Measurements from ENCODE around the gene TM4SF18. TPM values are rescaled to one million over a fixed set of nuclear protein-coding genes. Genes with fewer than 3 reads are reported as not detected.
A peak's percentile ranks its signal among the peaks of the same experiment; 100 is the strongest.

Gene TM4SF18
- total RNA-seq, 1 donor from 2014 or later, result 1.4 TPM

DNA sequence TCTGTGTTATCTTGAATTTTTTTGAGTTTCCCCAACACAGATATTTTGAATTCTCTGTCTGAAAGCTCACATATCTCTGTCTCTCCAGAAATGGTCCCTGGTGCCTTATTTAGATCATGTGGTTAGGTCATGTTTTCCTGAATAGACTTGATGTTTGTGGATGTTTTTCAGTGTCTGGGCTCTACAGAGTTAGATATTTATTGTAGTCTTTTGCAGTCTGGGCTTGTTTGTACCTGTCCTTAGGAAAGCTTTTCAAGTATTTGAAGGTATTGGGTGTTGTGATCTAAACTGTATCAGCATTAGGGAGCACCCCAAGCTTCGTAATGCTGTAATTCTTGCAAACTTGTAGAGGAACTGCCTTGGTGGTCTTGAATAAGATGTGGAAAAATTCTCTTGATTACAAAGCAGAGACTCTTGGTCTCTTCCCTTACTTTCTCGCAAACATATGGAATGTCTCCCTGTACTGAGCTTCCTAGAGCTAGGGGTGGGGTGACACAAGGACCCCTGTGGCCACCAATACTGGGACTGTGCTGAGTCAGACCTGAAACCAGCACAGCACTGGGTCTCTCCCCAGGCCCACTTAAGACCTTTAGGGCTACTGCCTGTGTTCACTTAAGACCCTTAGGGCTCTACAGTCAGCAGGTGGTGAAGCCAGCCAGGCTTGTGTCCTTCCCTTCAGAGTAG, 26.5 kb downstream of the TM4SF18 start:
- no peak overlapping the region for H3K4me3 ChIP-seq (ENCODE audit: low read depth, low read length)
- TF ChIP-seq, protein P1, sequence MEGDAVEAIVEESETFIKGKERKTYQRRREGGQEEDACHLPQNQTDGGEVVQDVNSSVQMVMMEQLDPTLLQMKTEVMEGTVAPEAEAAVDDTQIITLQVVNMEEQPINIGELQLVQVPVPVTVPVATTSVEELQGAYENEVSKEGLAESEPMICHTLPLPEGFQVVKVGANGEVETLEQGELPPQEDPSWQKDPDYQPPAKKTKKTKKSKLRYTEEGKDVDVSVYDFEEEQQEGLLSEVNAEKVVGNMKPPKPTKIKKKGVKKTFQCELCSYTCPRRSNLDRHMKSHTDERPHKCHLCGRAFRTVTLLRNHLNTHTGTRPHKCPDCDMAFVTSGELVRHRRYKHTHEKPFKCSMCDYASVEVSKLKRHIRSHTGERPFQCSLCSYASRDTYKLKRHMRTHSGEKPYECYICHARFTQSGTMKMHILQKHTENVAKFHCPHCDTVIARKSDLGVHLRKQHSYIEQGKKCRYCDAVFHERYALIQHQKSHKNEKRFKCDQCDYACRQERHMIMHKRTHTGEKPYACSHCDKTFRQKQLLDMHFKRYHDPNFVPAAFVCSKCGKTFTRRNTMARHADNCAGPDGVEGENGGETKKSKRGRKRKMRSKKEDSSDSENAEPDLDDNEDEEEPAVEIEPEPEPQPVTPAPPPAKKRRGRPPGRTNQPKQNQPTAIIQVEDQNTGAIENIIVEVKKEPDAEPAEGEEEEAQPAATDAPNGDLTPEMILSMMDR (conservative IDR thresholded peaks at IDR 0.05; ENCODE audit: low read depth, low read length), result no peak
- DNase-seq (ENCODE audit: low read depth), result no peak

DNA sequence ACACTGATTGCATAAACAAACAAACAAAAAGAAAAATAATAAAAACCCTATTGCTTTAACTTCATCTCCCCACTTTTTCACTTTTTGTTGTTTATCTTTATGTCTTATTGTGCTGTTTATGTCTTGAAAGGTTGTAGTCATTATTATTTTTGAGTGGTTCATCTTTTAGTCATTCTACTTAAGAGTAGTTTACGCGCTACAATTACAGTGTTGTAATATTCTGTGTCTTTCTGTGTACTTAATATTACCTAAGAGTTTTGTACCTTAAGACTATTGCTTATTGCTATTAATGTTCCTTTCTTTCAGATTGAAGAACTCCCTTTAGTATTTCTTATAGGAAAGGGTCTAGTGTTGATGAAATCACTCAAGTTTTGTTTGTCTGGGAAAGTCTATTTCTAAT, 28.1 kb downstream of the TM4SF18 start:
- DNase-seq (ENCODE audit: low read depth), result no peak
- no peak overlapping the region for H3K4me3 ChIP-seq (ENCODE audit: low read depth, low read length)
- TF ChIP-seq, protein P1 (conservative IDR thresholded peaks at IDR 0.05; ENCODE audit: low read depth, low read length), result no peak

DNA sequence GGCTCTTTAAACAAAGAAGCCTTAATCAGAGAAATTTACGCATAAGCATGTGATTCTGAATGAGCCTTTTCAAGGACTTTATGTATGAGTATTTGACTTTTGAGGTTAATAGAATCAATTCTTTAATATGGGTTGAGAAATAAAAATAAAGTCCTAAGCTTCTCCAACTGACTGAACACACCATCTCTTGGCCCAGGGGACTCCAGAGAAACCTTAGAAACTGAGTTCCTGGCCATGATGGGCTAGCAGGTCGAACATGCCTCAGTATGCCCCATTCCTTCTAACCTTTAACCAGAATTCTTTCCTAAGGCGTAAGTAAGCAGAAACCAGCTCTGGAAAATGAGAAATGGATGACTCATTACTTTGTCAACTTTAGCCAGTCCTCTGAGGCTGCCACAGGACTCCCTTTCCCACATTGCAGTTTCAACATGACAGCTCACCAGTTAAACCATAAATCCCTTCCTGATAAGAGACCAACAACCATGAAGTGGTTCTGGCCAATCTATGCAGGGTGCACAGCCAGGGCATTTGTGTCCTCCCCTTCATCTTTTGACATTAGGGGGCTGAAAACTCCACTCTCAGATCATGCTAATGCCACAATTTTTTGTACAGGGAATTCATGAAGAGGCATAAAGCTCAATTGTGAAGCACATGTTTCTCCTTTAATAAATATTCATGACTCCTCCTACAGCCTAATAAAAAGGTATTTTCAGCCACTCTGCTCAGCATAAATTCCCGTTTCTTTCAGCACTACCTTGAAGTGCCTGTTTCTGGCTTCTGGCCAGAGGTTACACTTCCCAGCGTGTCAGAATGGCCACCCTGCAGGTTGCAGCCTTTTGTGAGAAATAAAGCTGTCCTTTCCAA, 33.3 kb downstream of the TM4SF18 start:
- H3K4me3 ChIP-seq (ENCODE audit: low read depth, low read length), result no peak overlapping the region
- peak; percentile 98 for DNase-seq (ENCODE audit: low read depth)
- TF ChIP-seq, protein P1 (conservative IDR thresholded peaks at IDR 0.05; ENCODE audit: low read depth, low read length), result no peak

DNA sequence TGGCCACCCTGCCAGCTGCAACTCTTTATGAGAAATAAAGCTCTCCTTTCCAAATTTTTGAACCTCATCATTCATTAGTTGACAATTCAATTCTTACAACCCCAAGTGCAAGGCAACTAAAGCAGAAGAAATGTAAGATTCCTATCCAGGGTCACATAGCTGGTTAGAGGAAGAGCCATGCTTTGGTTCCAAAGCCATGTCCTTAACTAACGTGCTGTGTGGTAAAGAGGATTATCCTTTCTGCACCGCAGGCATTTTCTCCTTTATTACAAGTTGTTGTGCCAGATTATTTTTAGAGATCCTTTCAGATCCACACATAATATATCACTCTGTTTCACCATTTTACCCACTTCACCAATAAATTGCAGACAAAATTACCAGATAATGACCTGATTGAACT, 36.5 kb downstream of the TM4SF18 start:
- DNase-seq (ENCODE audit: low read depth), result no peak
- TF ChIP-seq, protein P1 (conservative IDR thresholded peaks at IDR 0.05; ENCODE audit: low read depth, low read length), result no peak
- no peak overlapping the region for H3K4me3 ChIP-seq (ENCODE audit: low read depth, low read length)

DNA sequence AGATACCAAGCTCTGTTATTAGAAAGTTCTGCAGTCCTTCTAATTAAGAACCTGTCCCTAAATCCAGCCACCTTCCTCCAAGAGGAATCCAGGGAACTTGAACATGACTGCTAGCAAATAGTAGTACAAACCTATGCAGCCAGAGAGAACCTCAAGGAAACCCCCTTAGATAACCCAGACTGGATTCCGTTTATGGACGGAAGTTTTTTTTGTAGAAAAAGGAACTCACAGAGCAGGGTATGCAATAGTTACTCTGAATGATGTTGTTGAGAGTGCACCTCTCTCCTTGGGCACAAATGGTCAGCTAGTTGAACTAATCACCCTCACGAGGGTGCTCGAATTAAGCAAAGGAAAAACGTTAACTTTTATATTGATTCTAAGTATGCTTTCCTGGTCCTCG, 40.8 kb downstream of the TM4SF18 start:
- H3K4me3 ChIP-seq (ENCODE audit: low read depth, low read length), result no peak overlapping the region
- TF ChIP-seq, protein P1 (conservative IDR thresholded peaks at IDR 0.05; ENCODE audit: low read depth, low read length), result no peak

DNA sequence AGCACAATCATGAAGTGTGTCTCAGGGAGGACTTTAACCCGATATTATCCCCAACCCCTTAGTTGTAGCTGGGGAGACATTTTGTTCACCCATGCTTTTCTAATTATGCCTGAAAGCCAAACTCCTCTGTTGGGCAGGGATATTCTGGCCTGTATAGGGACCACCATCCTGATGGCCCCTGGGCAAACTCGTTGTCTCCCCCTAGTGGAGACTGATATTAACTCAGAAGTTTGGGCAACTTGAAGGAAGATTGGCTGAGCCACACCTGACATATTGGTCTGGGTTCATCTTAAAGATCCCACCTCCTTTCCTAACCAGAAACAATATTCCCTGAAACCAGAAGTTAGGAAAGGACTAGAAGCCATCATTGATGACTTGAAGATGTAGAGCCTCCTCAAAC, 42.3 kb downstream of the TM4SF18 start:
- no peak overlapping the region for H3K4me3 ChIP-seq (ENCODE audit: low read depth, low read length)
- no peak for DNase-seq (ENCODE audit: low read depth)
- TF ChIP-seq, protein P1 (conservative IDR thresholded peaks at IDR 0.05; ENCODE audit: low read depth, low read length), result peak; percentile 69

More for the DNA sequence above, 40.8 kb downstream of the TM4SF18 start:
- DNase-seq (ENCODE audit: low read depth), result no peak

Measured in epithelial cell of proximal tubule (primary cell).